ENCODE results near the gene PNMT. TPM values are rescaled to one million over a fixed set of nuclear protein-coding genes. Genes with fewer than 3 reads are reported as not detected.

PNMT gene
- total and polyA plus RNA-seq, 2 of the 13 experiments (the other 11 are each of a cell fraction or from before 2014, with no cell fraction given): 0.25 TPM; not detected in 1

DNA sequence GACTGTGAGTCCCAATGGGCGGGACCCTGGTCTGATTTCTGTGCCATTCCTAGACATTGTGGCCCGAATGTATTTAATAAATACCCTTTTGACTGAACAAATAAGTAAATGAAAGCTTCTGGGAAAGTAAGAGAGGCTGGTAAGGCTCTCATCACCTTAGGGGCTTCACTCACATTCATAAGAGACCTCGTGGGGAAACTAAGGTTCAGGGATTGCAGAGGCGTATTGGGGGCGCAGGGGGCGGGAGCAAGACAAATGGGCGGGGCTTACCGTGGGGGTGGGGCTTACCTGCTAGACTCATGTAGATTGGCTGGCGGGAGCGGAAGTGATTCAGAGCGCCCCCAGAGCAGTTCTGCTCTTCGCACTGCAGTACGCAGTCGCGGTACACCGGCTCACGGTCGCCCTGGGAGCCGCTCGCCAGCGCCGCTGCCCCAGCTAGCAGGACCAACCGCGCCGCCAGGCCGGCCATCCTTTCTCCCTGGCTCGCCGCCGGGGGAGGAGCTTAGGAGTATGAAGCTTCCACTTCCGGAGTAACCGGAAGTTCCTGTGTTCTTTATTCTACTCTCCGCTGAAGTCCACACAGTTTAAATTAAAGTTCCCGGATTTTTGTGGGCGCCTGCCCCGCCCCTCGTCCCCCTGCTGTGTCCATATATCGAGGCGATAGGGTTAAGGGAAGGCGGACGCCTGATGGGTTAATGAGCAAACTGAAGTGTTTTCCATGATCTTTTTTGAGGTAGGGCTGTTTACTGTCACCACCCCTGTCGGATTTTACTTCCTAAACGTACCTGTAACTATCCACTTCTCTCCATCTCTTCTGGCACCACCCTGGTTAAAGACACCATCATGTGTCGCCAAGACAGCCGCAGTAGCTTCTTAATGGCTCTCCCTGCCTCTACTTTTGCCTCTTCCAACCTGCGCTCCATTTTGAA, 19.6 kb downstream of the PNMT start, which contains the start of gene PGAP3 (continued):
- TF ChIP-seq, protein P1, sequence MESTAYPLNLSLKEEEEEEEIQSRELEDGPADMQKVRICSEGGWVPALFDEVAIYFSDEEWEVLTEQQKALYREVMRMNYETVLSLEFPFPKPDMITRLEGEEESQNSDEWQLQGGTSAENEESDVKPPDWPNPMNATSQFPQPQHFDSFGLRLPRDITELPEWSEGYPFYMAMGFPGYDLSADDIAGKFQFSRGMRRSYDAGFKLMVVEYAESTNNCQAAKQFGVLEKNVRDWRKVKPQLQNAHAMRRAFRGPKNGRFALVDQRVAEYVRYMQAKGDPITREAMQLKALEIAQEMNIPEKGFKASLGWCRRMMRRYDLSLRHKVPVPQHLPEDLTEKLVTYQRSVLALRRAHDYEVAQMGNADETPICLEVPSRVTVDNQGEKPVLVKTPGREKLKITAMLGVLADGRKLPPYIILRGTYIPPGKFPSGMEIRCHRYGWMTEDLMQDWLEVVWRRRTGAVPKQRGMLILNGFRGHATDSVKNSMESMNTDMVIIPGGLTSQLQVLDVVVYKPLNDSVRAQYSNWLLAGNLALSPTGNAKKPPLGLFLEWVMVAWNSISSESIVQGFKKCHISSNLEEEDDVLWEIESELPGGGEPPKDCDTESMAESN (CRISPR knock-in tag; conservative IDR thresholded peaks at IDR 0.05): peak; percentile 36; the same call in 1 of the 2 replicates
- TF ChIP-seq MLLT10 (CRISPR knock-in tag; IDR thresholded peaks at IDR 0.05): no peak
- no peak for TF ChIP-seq ZNF225 (CRISPR knock-in tag; IDR thresholded peaks at IDR 0.05)
- TF ChIP-seq ZNF570 (CRISPR knock-in tag; IDR thresholded peaks at IDR 0.05; ENCODE audit: borderline replicate concordance): no peak
- TF ChIP-seq SSRP1 (CRISPR knock-in tag; IDR thresholded peaks at IDR 0.05): peak; percentile 21; the same call in 1 of the 2 replicates
- TF ChIP-seq GATA4 (IDR thresholded peaks at IDR 0.05; ENCODE audit: borderline replicate concordance, low read depth): no peak; the same call in 1 of the 2 replicates
- no peak for TF ChIP-seq ATAD3A (CRISPR knock-in tag; IDR thresholded peaks at IDR 0.05)
- TF ChIP-seq TAF15 (IDR thresholded peaks at IDR 0.05; ENCODE audit: low read depth, low read length, poor library complexity, severe bottlenecking): no peak
- TF ChIP-seq GATAD1 (CRISPR knock-in tag; IDR thresholded peaks at IDR 0.05): peak; percentile 91
- peak; percentile 51; the same call in 1 of the 2 replicates for TF ChIP-seq KLF12 (CRISPR knock-in tag; IDR thresholded peaks at IDR 0.05; ENCODE audit: borderline replicate concordance)
- no peak for TF ChIP-seq ZNF549 (CRISPR knock-in tag; IDR thresholded peaks at IDR 0.05)
- TF ChIP-seq ZNF101 (CRISPR knock-in tag; IDR thresholded peaks at IDR 0.05; ENCODE audit: borderline replicate concordance, low read depth): no peak
- TF ChIP-seq RAD21 (CRISPR knock-in tag; IDR thresholded peaks at IDR 0.05): peak; percentile 54; the same call in 1 of the 2 replicates
- TF ChIP-seq, protein P2, sequence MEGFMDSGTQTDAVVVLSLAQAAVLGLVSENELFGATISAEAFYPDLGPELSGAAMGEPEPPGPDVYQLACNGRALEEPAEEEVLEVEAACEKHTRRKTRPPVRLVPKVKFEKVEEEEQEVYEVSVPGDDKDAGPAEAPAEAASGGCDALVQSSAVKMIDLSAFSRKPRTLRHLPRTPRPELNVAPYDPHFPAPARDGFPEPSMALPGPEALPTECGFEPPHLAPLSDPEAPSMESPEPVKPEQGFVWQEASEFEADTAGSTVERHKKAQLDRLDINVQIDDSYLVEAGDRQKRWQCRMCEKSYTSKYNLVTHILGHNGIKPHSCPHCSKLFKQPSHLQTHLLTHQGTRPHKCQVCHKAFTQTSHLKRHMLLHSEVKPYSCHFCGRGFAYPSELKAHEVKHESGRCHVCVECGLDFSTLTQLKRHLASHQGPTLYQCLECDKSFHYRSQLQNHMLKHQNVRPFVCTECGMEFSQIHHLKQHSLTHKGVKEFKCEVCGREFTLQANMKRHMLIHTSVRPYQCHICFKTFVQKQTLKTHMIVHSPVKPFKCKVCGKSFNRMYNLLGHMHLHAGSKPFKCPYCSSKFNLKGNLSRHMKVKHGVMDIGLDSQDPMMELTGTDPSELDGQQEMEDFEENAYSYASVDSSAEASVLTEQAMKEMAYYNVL (CRISPR knock-in tag; IDR thresholded peaks at IDR 0.05; ENCODE audit: borderline replicate concordance): no peak
- TF ChIP-seq, protein P3, sequence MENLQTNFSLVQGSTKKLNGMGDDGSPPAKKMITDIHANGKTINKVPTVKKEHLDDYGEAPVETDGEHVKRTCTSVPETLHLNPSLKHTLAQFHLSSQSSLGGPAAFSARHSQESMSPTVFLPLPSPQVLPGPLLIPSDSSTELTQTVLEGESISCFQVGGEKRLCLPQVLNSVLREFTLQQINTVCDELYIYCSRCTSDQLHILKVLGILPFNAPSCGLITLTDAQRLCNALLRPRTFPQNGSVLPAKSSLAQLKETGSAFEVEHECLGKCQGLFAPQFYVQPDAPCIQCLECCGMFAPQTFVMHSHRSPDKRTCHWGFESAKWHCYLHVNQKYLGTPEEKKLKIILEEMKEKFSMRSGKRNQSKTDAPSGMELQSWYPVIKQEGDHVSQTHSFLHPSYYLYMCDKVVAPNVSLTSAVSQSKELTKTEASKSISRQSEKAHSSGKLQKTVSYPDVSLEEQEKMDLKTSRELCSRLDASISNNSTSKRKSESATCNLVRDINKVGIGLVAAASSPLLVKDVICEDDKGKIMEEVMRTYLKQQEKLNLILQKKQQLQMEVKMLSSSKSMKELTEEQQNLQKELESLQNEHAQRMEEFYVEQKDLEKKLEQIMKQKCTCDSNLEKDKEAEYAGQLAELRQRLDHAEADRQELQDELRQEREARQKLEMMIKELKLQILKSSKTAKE (CRISPR knock-in tag; IDR thresholded peaks at IDR 0.05; ENCODE audit: borderline replicate concordance): 0 out of 2 replicates have a peak, but pooled peaks have one; percentile 32
- peak; percentile 58; the same call in 1 of the 2 replicates for TF ChIP-seq ZNF766 (CRISPR knock-in tag; IDR thresholded peaks at IDR 0.05; ENCODE audit: borderline replicate concordance)
- TF ChIP-seq SAP130 (CRISPR knock-in tag; IDR thresholded peaks at IDR 0.05; ENCODE audit: low read depth): peak; percentile 90
- no peak for TF ChIP-seq HMGA1 (CRISPR knock-in tag; conservative IDR thresholded peaks at IDR 0.05)
- TF ChIP-seq SRF (IDR thresholded peaks at IDR 0.05; ENCODE audit: low read depth, low read length): peak; percentile 4; the same call in 1 of the 2 replicates
- TF ChIP-seq CAMTA2 (CRISPR knock-in tag; IDR thresholded peaks at IDR 0.05; ENCODE audit: borderline replicate concordance): no peak
- peak; percentile 86; the same call in 1 of the 2 replicates for TF ChIP-seq YEATS2 (CRISPR knock-in tag; IDR thresholded peaks at IDR 0.05; ENCODE audit: borderline replicate concordance)
- no peak for TF ChIP-seq ZNF672 (CRISPR knock-in tag; IDR thresholded peaks at IDR 0.05)
- TF ChIP-seq NFE2L2 (IDR thresholded peaks at IDR 0.05; ENCODE audit: low read length): no peak
- 0 out of 2 replicates have a peak, but pooled peaks have one; percentile 16 for TF ChIP-seq ZNF83 (CRISPR knock-in tag; IDR thresholded peaks at IDR 0.05; ENCODE audit: borderline replicate concordance)
- no peak for TF ChIP-seq ZNF207 (IDR thresholded peaks at IDR 0.05; ENCODE audit: borderline replicate concordance)
